ENCODE data around the gene ARMC6.

DNA sequence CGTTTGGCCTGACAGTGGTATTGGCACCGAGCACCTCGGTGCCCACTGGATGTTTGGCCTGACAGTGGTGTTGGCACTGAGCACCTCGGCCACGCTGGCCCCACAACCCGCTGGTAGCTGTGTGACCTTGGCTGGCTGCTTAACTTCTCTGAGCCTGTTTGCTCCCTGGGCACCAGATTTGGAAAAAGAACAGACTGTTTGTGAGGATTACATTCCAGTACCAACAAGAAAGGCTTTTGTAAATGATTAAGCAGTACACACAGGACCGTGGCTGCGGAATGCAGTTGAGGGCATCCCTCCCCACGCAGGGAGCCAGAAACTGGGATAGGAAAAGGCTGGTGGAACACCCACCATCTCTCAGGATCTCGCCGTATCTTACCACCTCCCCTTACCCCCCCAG is 62.3 kb downstream of the ARMC6 start:
- TF ChIP-seq, protein P1, sequence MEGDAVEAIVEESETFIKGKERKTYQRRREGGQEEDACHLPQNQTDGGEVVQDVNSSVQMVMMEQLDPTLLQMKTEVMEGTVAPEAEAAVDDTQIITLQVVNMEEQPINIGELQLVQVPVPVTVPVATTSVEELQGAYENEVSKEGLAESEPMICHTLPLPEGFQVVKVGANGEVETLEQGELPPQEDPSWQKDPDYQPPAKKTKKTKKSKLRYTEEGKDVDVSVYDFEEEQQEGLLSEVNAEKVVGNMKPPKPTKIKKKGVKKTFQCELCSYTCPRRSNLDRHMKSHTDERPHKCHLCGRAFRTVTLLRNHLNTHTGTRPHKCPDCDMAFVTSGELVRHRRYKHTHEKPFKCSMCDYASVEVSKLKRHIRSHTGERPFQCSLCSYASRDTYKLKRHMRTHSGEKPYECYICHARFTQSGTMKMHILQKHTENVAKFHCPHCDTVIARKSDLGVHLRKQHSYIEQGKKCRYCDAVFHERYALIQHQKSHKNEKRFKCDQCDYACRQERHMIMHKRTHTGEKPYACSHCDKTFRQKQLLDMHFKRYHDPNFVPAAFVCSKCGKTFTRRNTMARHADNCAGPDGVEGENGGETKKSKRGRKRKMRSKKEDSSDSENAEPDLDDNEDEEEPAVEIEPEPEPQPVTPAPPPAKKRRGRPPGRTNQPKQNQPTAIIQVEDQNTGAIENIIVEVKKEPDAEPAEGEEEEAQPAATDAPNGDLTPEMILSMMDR (IDR thresholded peaks at IDR 0.05): no peak
- no peak for TF ChIP-seq POLR2A (IDR thresholded peaks at IDR 0.05)
- TF ChIP-seq POLR2AphosphoS5 (IDR thresholded peaks at IDR 0.05): no peak

Data from suprapubic skin (tissue), 4 donors.